B cell (primary cell): ENCODE measurements around the gene FCRL5. TPM values are rescaled to one million over a fixed set of nuclear protein-coding genes. Genes with fewer than 3 reads are reported as not detected.
A peak's percentile ranks its signal among the peaks of the same experiment; 100 is the strongest.

Experiments used
- ATAC-seq: fragments of 200-7000 bp; cut with Tn5 transposase; one replicate; pipeline ENCODE4 v1.10.0; 2021; ENCODE audit warnings: low read depth, mild to moderate bottlenecking, moderate number of reproducible peaks, moderate library complexity
- CTCF ChIA-PET: fragments of 350-600 bp; sonication (Branson Sonifier 250); formaldehyde crosslinking; loops from one replicate; lab custom pipeline; 2021; ENCODE audit warnings: antibody characterized with exemption, inconsistent platforms; lab: Charles Lee
- POLR2A ChIA-PET: fragments of 350-600 bp; sonication (Branson Sonifier 250); formaldehyde crosslinking; loops from one replicate; lab custom pipeline; 2021; ENCODE audit warnings: antibody characterized with exemption; lab: Charles Lee
- DNase-seq: peaks from one replicate; pipeline ENCODE4 v3.0.0; 2013
- H2AFZ ChIP-seq: 2 replicates; pipeline ENCODE4 v1.6.1; 2012; ENCODE audit warnings: mild to moderate bottlenecking, low read depth, low read length; ENCODE audit not compliant: insufficient read depth, poor library complexity, severe bottlenecking
- H3K27ac ChIP-seq, 2 donors: 1 replicate in 1 of 2; 2 replicates in 1 of 2; pipeline ENCODE4 v1.5.1; 2012 to 2013; ENCODE audit warnings: low read length in 2 of 2, mild to moderate bottlenecking in 2 of 2, moderate library complexity in 1 of 2
- H3K27me3 ChIP-seq, 4 experiments: fragments of 200-600 bp in 1 of 4; sonication (generic) in 1 of 4; replicated peaks in 1 of 4; 1 replicate in 2 of 4; 2 replicates in 2 of 4; pipeline versions ENCODE4 v1.6.1 to v1.7.0; 2013 to 2016; ENCODE audit warnings: low read length in 3 of 4, mild to moderate bottlenecking in 2 of 4, mixed read lengths in 1 of 4, moderate library complexity in 1 of 4; ENCODE audit not compliant: insufficient read depth in 4 of 4, control insufficient read depth in 3 of 4; ENCODE audit errors: control extremely low read depth in 1 of 4
- H3K36me3 ChIP-seq, 2 experiments: replicated peaks in 1 of 2; 1 replicate in 1 of 2; 2 replicates in 1 of 2; pipeline versions ENCODE4 v1.6.1 to v1.7.1; 2013; ENCODE audit warnings: low read length in 1 of 2; ENCODE audit not compliant: insufficient read depth in 2 of 2, control insufficient read depth in 1 of 2; ENCODE audit errors: control extremely low read depth in 1 of 2, extremely low read depth in 1 of 2
- H3K4me1 ChIP-seq, 2 donors: fragments of 200-600 bp in 1 of 2; sonication (generic) in 1 of 2; 1 replicate in 1 of 2; 2 replicates in 1 of 2; pipeline versions ENCODE4 v1.5.1 to v1.6.1; 2013 to 2017; ENCODE audit warnings: low read length in 2 of 2; ENCODE audit not compliant: control insufficient read depth in 2 of 2, insufficient read depth in 2 of 2
- H3K4me2 ChIP-seq: replicated peaks from 2 replicates; pipeline ENCODE3; 2012; ENCODE audit warnings: mild to moderate bottlenecking, low read depth, low read length; ENCODE audit not compliant: poor library complexity, severe bottlenecking
- H3K4me3 ChIP-seq, 5 experiments: fragments of 200-600 bp in 1 of 5; sonication (generic) in 1 of 5; 1 replicate in 3 of 5; 2 replicates in 2 of 5; pipeline versions ENCODE4 v1.5.1 to v1.7.0; 2011 to 2016; ENCODE audit warnings: low read length in 4 of 5, mild to moderate bottlenecking in 4 of 5, low read depth in 2 of 5, control low read depth in 1 of 5, moderate library complexity in 1 of 5; ENCODE audit not compliant: insufficient read depth in 1 of 5; ENCODE audit errors: control extremely low read depth in 1 of 5, extremely low read depth in 1 of 5
- H3K79me2 ChIP-seq: fragments of 200-600 bp; sonication (generic); one replicate; pipeline ENCODE4 v1.6.0; 2016; ENCODE audit warnings: low read length; ENCODE audit not compliant: control insufficient read depth, insufficient read depth
- H3K9ac ChIP-seq: fragments of 200-600 bp; sonication (generic); 2 replicates; pipeline ENCODE4 v1.6.1; 2017; ENCODE audit warnings: mild to moderate bottlenecking, low read length, moderate library complexity
- H3K9me3 ChIP-seq, 3 donors: one replicate each; pipeline versions ENCODE4 v1.6.1 to v1.7.1; 2013; ENCODE audit warnings: low read length in 2 of 3; ENCODE audit not compliant: control insufficient read depth in 2 of 3, insufficient read depth in 1 of 3; ENCODE audit errors: control extremely low read depth in 1 of 3
- H4K20me1 ChIP-seq: 2 replicates; pipeline ENCODE4 v1.6.0; 2012; ENCODE audit warnings: mild to moderate bottlenecking, low read length; ENCODE audit not compliant: insufficient read depth, control insufficient read depth, poor library complexity, severe bottlenecking
- H3K27ac Mint-ChIP-seq: one replicate; pipeline ENCODE4 v1.8.0; 2021; ENCODE audit warnings: mixed read lengths
- H3K27me3 Mint-ChIP-seq: one replicate; pipeline ENCODE4 v1.8.0; 2021; ENCODE audit warnings: mixed read lengths
- H3K4me1 Mint-ChIP-seq: one replicate; pipeline ENCODE4 v1.8.0; 2021; ENCODE audit warnings: mixed read lengths
- H3K4me3 Mint-ChIP-seq: one replicate; pipeline ENCODE4 v1.8.0; 2021; ENCODE audit warnings: mixed read lengths
- H3K9me3 Mint-ChIP-seq: one replicate; pipeline ENCODE4 v1.8.0; 2022; ENCODE audit warnings: mixed read lengths; ENCODE audit not compliant: insufficient read depth
- CTCF ChIP-seq: fragments of 200-600 bp; IDR thresholded peaks from one replicate; pipeline ENCODE4 v1.8.0; 2022; ENCODE audit warnings: antibody characterized with exemption, mild to moderate bottlenecking
- EZH2 ChIP-seq: IDR thresholded peaks from 2 replicates; pipeline ENCODE4 v1.6.1; 2012; ENCODE audit warnings: borderline replicate concordance, low read depth, mild to moderate bottlenecking, moderate library complexity, low read length; ENCODE audit not compliant: insufficient read depth, poor library complexity, severe bottlenecking
- WGBS: methylation state at CpG from one replicate; pipeline ENCODE4 v1.1.5; 2013; ENCODE audit warnings: missing lambda C conversion rate; ENCODE audit not compliant: insufficient coverage; 5-methylcytosine and 5-hydroxymethylcytosine counted together
- intact Hi-C: fragments of 100-400 bp; cut with micrococcal nuclease; formaldehyde crosslinking; loops from one replicate; pipeline ENCODE4 v1.10.0; 2022
- polyA plus RNA-seq: library from polyadenylated mRNA; depleted of rRNA; stranded (reverse); fragments of >200 nt; gene quantifications from 2 replicates; pipeline ENCODE4 v1.2.3, GENCODE V29; 2012
- total RNA-seq, 2 donors: library from RNA; stranded (reverse); fragments of 120-200 nt in 1 of 2; gene quantifications; 1 replicate in 1 of 2; 2 replicates in 1 of 2; pipeline versions ENCODE4 v1.2.3 to v1.2.4, GENCODE V29; 2013 to 2022

The FCRL5 gene
- total and polyA plus RNA-seq, 2 donors (not counting 1 experiment from before 2014, with no cell fraction given): 34.0 to 108 TPM

DNA sequence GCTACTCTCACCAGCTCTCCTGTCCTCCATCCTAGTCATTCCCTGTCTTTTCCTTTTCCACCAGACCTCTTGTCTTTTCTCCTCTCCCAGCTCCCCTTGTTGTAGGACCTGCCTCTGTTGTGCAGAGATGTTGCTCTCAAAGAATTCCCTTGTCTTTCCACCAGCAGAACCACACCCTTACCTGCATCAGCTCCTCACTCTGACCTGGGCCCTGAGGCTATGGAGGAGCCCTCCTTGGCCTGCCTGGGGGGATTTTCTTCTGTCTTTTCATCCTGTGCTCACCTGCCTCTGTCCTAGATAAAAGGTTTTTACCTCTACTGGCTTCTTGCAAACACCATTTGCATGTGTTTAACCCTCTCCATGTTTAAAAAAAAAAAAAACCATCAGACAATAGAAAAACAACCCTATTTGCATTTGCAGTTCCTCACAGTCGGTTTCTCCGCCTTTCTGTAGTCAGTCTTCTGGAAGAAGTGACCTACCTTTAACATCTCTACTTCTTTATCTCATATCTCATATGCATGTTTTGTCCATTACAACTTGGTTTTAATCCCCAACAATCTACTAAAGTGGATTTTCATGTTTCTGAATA is 12.1 kb downstream of the FCRL5 start:
- peaks cover 38% of the 10 kb centered on the region for H3K4me1 Mint-ChIP-seq
- intact Hi-C loops: no loop called here
- Histone ChIP-seq H3K36me3 (peaks cover 5 to 53% of the 10 kb centered on the region in 2 experiments), H3K9me3 (no peaks in the 10 kb centered on the region), H2AFZ (no peak overlapping the region), H3K27me3 (no peaks in the 10 kb centered on the region), H3K79me2 (no peaks in the 10 kb centered on the region), H4K20me1 (no peaks in the 10 kb centered on the region), H3K4me2 (peak overlapping the region; percentile 31), H3K4me1 (peaks cover 15 to 18% of the 10 kb centered on the region in 2 donors), H3K4me3 (no peak overlapping the region), H3K27ac (no peak overlapping the region), H3K9ac (no peak overlapping the region)
- WGBS: 0% methylated on average over 1 of the region's 2 CpGs
- no peaks in the 10 kb centered on the region for H3K9me3 Mint-ChIP-seq
- TF ChIP-seq EZH2: no peak
- TF ChIP-seq CTCF: no peak
- ChIA-PET POLR2A (no interaction called here), CTCF (interaction anchor here (0.6 to 3.5 kb wide), 5 partner anchors 11 to 49 kb away, joined by 3 to 8 read pairs (median 3); no protein-coding TSS in a partner anchor)
- no peak for ATAC-seq
- H3K27ac Mint-ChIP-seq: peak overlapping the region; percentile 51
- peak overlapping the region; percentile 23 for H3K4me3 Mint-ChIP-seq
- no peak for DNase-seq
- H3K27me3 Mint-ChIP-seq: no peaks in the 10 kb centered on the region

DNA sequence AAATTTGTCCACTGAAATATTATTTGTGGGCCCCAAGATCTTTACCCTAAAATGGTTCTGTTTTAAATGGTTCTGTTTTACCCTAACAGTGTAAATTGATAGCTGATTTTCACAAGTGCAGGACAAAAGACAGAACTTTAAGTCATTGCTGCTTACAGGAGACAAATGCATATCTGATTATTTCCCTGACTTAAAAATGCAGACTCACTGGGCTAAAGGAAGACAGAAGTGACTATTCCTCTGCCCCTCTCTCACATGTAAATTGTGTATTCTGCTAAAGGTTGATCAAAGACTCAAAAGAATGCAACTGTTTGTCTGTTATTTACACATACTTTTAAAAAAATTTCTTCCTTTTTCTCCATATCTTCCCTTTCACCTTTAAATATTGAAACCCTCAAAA is 12.7 kb downstream of the FCRL5 start:
- Mint-ChIP-seq H3K27ac (peak overlapping the region; percentile 51), H3K4me3 (no peak overlapping the region), H3K4me1 (peaks cover 41% of the 10 kb centered on the region), H3K27me3 (no peaks in the 10 kb centered on the region), H3K9me3 (no peaks in the 10 kb centered on the region)
- Histone ChIP-seq H3K4me3 (no peak overlapping the region), H3K4me1 (peaks cover 15 to 18% of the 10 kb centered on the region in 2 donors), H3K9ac (no peak overlapping the region), H3K79me2 (no peaks in the 10 kb centered on the region), H3K9me3 (no peaks in the 10 kb centered on the region), H3K4me2 (no peak overlapping the region), H4K20me1 (no peaks in the 10 kb centered on the region), H2AFZ (no peak overlapping the region), H3K27me3 (no peaks in the 10 kb centered on the region), H3K36me3 (peaks cover 5 to 56% of the 10 kb centered on the region in 2 experiments), H3K27ac (no peak overlapping the region)
- POLR2A ChIA-PET: no interaction called here
- no peak for DNase-seq
- ATAC-seq: no peak
- CTCF ChIA-PET: interaction anchor here (1.2 kb wide), 3 partner anchors 11 to 151 kb away, joined by 3 read pairs; no protein-coding TSS in a partner anchor
- TF ChIP-seq EZH2: no peak
- no peak for TF ChIP-seq CTCF
- intact Hi-C loops: no loop called here
